ENCODE data around the gene ADPRM.
"Not testable (repeated sequence)": the region's sequence is repeated elsewhere in the genome, so short reads cannot be mapped to it uniquely, and the experiment has no call there.

- not testable (repeated sequence) for TF ChIP-seq CTCF, POLR2A, POLR2AphosphoS5, EP300 (IDR thresholded peaks at IDR 0.05)
These were observed 32.9 kb downstream of the ADPRM start for GRCh38 chr17:10730247-10730646.
